GM12875 (cell line): ENCODE measurements around the gene RMND5B.
A peak's percentile ranks its signal among the peaks of the same experiment; 100 is the strongest.

Experiments used
- H3K4me3 ChIP-seq: one replicate; pipeline ENCODE4 v1.5.1; 2011; ENCODE audit warnings: low read depth, low read length, control low read depth
- CTCF ChIP-seq: IDR thresholded peaks from 2 replicates; pipeline ENCODE4 v1.5.1; 2011; ENCODE audit warnings: low read depth, mild to moderate bottlenecking, control low read depth, inconsistent platforms, low read length, moderate library complexity, borderline replicate concordance; ENCODE audit not compliant: insufficient read depth

RMND5B gene

DNA sequence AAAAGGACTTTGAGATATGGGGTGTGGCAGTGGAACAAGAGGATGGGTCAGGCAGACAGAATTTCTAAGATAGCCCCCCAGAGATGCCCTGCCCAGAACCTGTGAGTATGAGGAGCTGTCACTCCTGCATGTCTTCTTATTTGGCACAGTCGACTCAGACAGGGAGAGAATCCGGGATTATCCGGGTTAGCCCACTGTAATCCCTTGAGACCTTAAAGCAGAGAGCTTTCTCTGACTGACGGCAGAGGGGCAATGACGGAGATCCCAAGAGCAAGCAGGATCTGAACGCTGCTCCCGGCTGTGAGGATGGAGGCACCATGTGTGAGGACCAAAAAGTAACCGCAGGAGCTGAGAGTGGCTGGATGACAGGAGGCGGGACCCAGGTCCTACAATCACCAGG, 31.7 kb downstream of the RMND5B start:
- no peak for TF ChIP-seq CTCF

DNA sequence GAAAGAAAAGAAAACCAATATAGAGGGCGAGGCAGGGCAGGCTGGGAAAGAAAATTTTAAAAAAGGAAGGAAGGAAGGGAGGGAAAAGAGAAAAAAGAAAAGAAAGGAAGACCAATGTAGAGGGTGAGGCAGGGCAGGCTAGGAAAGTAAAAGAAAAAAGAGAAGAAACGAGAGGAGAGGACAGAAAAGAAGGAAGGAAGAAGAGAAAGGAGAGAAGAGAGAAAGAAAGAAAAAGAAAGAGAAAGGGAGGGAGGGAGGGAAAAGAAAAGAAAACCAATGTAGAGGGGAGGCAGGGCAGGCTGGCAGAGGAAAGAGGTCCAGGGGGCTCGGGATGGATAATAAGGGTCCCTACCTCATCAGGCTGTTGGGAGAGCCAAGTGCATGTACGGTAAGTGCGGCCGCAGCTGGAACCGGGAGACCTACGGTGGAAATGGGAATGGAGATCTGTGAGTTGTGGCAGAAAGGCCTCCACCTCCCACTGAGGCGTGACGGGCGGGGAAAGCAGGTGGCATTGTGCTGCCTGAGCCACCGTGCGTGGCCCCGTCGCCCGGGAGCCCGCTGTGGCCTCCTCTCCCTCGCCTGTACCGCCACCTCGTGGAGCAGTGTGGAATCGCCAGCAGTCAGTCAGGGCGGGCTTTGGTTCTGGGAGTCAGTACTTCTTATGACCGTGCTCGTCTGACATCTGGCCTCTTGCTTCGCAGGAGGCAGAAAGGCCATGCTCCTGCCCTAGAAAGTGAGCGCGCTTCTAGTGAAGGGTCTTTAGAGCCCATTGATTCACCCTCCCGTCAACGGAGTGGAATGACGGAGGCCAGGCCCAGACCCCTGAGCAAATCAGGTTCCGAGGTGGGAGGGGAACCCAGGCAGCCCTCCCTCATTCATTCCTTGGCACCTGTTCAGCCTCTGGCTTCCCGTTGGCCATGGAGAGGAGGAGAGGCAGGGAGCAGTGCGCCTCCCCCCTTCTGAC, 33.2 kb downstream of the RMND5B start:
- TF ChIP-seq CTCF, result peak; percentile 99
- H3K4me3 ChIP-seq, result no peak overlapping the region

More for the DNA sequence above, 31.7 kb downstream of the RMND5B start:
- no peak overlapping the region for H3K4me3 ChIP-seq

DNA sequence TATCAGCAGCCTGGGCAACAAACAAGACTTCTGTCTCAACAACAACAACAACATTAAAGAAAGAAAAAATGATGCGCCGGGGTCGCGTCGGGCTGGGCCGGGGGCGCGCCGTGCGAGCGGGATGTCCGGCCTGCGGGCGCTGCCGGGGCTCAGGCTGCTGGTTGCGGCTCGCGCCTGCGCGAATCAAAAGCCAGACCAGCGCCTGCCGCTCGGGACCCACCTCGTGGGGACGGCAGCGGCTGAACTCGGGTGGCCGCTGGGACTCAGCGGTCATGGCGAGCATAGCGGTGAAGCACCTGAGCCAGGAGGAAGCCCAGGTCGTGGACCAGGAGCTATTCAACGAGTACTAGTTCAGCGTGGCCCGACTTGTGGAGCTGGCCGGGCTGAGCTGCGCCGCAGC, 34.8 kb downstream of the RMND5B start:
- H3K4me3 ChIP-seq, result no peak overlapping the region

DNA sequence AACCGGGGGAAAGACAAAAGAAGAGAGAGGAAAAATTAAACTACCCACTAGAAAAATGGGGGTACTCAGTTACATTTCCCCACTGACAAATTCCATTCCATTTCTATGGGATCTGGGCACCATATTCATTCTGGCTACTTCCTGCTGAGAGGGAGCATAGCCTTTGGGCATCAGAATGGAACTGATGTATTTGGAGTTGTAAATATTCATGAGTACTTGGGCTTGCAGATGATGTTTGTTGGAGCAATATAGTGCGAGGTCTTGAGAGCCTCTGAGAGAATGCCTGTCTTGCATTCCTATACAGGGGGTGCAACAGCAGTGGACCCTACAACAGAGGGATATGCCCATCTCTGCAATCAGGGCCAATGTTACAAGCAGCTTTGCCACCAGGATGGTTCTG, 39.6 kb downstream of the RMND5B start:
- no peak for TF ChIP-seq CTCF
- no peak overlapping the region for H3K4me3 ChIP-seq

More for the DNA sequence above, 34.8 kb downstream of the RMND5B start:
- TF ChIP-seq CTCF, result no peak

DNA sequence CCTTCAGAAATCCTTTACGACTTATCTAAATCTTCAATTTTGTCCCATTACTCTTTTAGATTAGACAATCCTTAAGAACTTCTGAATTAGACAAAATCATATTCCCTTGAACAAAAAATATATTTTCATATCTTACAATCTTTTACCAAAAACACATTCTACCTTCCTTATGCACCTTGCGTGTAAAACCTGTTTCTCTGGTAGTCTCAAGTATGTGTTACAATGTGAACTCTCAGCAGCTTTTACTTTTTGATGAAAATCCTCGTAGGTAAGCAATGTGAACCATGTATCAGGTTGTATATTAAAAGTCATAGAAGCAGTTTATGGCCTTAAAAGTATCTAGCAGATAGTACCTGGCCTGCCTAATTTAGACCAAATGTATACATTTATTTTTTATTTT, 43.6 kb downstream of the RMND5B start:
- no peak for TF ChIP-seq CTCF
- H3K4me3 ChIP-seq, result no peak overlapping the region

- no peak overlapping the region for H3K4me3 ChIP-seq
- TF ChIP-seq CTCF, result no peak
These were observed 46.0 kb downstream of the RMND5B start for GRCh38 chr5:178176791-178177190.

- no peak for TF ChIP-seq CTCF
- no peak overlapping the region for H3K4me3 ChIP-seq
These were observed 46.8 kb downstream of the RMND5B start for GRCh38 chr5:178177569-178177968.
